GM19238 (cell line): ENCODE measurements around the gene ZDHHC22.

Experiments
- DNase-seq: peaks from one replicate; pipeline ENCODE4 v3.0.0; 2011; ENCODE audit warnings: low spot score; ENCODE audit not compliant: insufficient read length

ZDHHC22 gene

GRCh38 chr14:77084985-77085384 is 56.6 kb downstream of the ZDHHC22 start:
- no peak for DNase-seq

GRCh38 chr14:77083082-77083481 is 58.5 kb downstream of the ZDHHC22 start:
- DNase-seq: no peak

GRCh38 chr14:77082356-77082755 is 59.2 kb downstream of the ZDHHC22 start:
- DNase-seq: no peak
